ENCODE measurements around the gene PAK1.

DNA sequence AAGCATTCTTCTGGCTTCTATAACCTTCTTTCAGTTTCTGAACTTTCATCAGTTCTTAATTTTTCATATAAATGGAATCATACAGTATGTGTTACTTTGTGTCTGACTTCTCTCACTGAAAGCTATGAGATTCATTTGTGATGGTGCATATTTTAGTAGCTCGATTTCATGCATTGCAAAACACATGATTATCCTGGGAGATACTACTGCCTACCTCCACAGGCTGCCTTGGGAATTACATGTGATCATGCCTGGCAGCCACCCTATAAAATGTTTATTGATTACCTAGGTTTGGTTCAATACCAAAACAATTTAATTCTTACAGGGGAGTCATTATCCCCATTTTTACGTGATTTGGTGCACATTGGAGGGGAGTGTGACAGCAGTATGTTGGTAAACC, 34.1 kb upstream of the PAK1 start:
- TF ChIP-seq FOXK2 (IDR thresholded peaks at IDR 0.05) (no peak), SUZ12 (IDR thresholded peaks at IDR 0.05) (no peak), HDGF (IDR thresholded peaks at IDR 0.05; ENCODE audit: borderline replicate concordance) (no peak), BHLHE40 (IDR thresholded peaks at IDR 0.05; ENCODE audit: borderline replicate concordance) (no peak), ELF4 (IDR thresholded peaks at IDR 0.05) (no peak), ZNF384 (IDR thresholded peaks at IDR 0.05) (no peak)

Measured in HEK293T (cell line).